GM21723 (cell line): ENCODE measurements around the gene PLA2G3.
"Not testable (repeated sequence)": the region's sequence is repeated elsewhere in the genome, so short reads cannot be mapped to it uniquely, and the experiment has no call there.

Experiments
- ATAC-seq: cut with Tn5 transposase; IDR thresholded peaks from one replicate; pipeline ENCODE4 v1.9.1; 2021; ENCODE audit warnings: mild to moderate bottlenecking, moderate library complexity; ENCODE audit not compliant: unreplicated experiment

PLA2G3 gene

GRCh38 chr22:31102441-31103081 lies 37.7 kb downstream of the PLA2G3 start:
- no peak for ATAC-seq

- ATAC-seq, result no peak
These were observed 39.4 kb downstream of the PLA2G3 start for GRCh38 chr22:31100762-31101525.

GRCh38 chr22:31099841-31100761 lies 40.2 kb downstream of the PLA2G3 start:
- no peak for ATAC-seq

GRCh38 chr22:31099386-31099785 lies 40.9 kb downstream of the PLA2G3 start:
- no peak for ATAC-seq

- ATAC-seq, result no peak
These were observed 41.6 kb downstream of the PLA2G3 start for GRCh38 chr22:31098632-31099110.

GRCh38 chr22:31097941-31098631 lies 42.2 kb downstream of the PLA2G3 start:
- ATAC-seq, result no peak

DNA sequence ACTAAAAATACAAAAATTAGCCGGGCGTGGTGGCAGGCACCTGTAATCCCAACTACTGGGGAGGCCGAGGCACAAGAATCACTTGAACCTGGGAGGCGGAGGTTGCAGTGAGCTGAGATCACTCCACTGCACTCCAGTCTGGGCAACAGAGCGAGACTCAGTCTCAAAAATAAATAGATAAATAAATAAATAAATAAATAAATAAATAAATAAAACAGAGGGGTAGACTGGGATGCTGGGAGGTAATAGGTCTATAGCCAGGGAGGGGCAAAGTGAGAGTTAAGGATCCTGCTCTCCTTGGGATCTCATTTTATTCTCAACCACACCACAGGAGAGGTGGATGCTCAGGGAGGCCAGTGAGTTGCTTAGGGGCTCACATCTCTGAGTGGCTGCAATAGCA lies 42.8 kb downstream of the PLA2G3 start:
- ATAC-seq, result not testable (repeated sequence)

GRCh38 chr22:31096657-31097279 lies 43.5 kb downstream of the PLA2G3 start:
- ATAC-seq, result no peak

GRCh38 chr22:31095637-31096249 lies 44.6 kb downstream of the PLA2G3 start:
- no peak for ATAC-seq

GRCh38 chr22:31094741-31095140 lies 45.6 kb downstream of the PLA2G3 start:
- no peak for ATAC-seq

- no peak for ATAC-seq
These were observed 46.2 kb downstream of the PLA2G3 start for GRCh38 chr22:31094021-31094551.

GRCh38 chr22:31093086-31093850 lies 47.0 kb downstream of the PLA2G3 start:
- no peak for ATAC-seq

GRCh38 chr22:31092161-31092560 lies 48.1 kb downstream of the PLA2G3 start:
- no peak for ATAC-seq

GRCh38 chr22:31091106-31091975 lies 49.0 kb downstream of the PLA2G3 start:
- ATAC-seq, result no peak

- ATAC-seq, result no peak
These were observed 49.9 kb downstream of the PLA2G3 start for GRCh38 chr22:31090217-31091085.

DNA sequence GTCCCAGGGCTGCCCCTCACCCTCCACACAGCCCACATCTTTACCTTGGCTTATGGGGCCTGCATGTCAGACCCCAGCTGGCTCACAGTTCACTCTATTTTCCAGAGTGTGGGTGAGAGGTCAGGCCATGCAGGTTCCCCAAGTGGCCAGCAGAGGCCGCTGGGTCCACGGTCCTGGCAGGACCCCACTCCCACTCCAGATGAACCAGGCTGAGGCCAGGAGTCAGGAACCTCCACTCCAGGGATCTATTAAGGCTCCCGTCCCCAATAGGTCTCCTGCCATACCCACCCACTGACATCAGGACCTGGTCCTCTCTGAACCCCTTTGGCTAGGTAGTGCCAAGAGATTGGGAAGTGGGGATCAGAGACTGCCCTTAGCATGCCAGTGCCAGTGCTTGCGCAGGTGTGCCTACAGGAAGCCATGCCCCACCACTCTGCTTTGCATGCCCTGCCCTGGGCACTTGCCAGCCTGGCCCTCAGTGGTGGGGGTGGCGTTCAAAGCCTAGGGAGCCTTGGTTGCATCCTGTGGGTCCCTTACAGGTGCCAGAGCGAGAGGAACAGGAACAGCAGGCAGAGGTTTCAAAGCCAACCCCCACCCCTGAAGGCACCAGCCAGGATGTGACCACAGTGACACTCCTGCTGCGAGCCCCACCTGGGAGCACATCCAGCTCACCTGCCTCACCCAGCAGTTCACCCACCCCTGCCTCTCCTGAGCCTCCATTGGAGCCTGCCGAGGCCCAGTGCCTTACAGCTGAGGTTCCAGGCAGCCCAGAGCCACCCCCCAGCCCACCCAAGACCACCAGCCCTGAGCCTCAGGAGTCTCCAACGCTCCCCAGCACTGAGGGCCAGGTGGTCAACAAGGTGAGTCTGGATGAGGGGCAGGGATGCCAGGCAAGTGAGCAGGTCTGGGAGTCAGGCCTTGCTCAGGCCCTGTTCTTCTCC lies 50.9 kb downstream of the PLA2G3 start:
- no peak for ATAC-seq
